Gastrocnemius medialis (tissue), 4 donors: ENCODE results near the gene SCGB1A1. TPM values are rescaled to one million over a fixed set of nuclear protein-coding genes. Genes with fewer than 3 reads are reported as not detected.

ENCODE experiments used
- ATAC-seq, 2 donors: fragments of 150-250 bp; one replicate each; pipeline ENCODE4 v1.9.1; 2016
- DNase-seq, 2 donors: peaks; one replicate each; pipeline ENCODE4 v3.0.0-alpha.2; 2019
- H3K27ac ChIP-seq, 4 donors: fragments of 200-600 bp; sonication (generic); 1 replicate in 1 of 4; 2 replicates in 3 of 4; pipeline ENCODE4 v1.5.1; 2016 to 2018; ENCODE audit warnings: mild to moderate bottlenecking in 2 of 4, moderate library complexity in 1 of 4
- H3K27me3 ChIP-seq, 3 donors: fragments of 200-600 bp; sonication (generic) in 2 of 3; 1 replicate in 1 of 3; 2 replicates in 2 of 3; pipeline versions ENCODE4 v1.5.1 to v1.6.0; 2016 to 2019; ENCODE audit warnings: mild to moderate bottlenecking in 1 of 3, moderate library complexity in 1 of 3
- H3K36me3 ChIP-seq, 2 donors: fragments of 200-600 bp; sonication (generic) in 1 of 2; one replicate each; pipeline ENCODE4 v1.5.1; 2017 to 2018
- H3K4me1 ChIP-seq, 2 donors: fragments of 200-600 bp; sonication (generic) in 1 of 2; one replicate each; pipeline ENCODE4 v1.5.1; 2016 to 2017; ENCODE audit warnings: mild to moderate bottlenecking in 2 of 2
- H3K4me3 ChIP-seq, 4 donors: fragments of 200-600 bp; sonication (generic) in 3 of 4; 1 replicate in 1 of 4; 2 replicates in 3 of 4; pipeline ENCODE4 v1.5.1; 2016 to 2019; ENCODE audit warnings: mild to moderate bottlenecking in 2 of 4
- H3K9me3 ChIP-seq, 3 donors: fragments of 200-600 bp; sonication (generic) in 2 of 3; 1 replicate in 1 of 3; 2 replicates in 2 of 3; pipeline ENCODE4 v1.5.1; 2016 to 2019
- CTCF ChIP-seq, 5 experiments: fragments of 450-650 bp in 3 of 5; fragments of 200-600 bp in 2 of 5; sonication (generic) in 2 of 5; IDR thresholded peaks in 4 of 5; conservative IDR thresholded peaks in 1 of 5; 1 replicate in 4 of 5; 2 replicates in 1 of 5; pipeline ENCODE4 v1.5.1; 2016 to 2019; ENCODE audit warnings: antibody characterized with exemption in 5 of 5, mild to moderate bottlenecking in 3 of 5, moderate library complexity in 3 of 5
- POLR2A ChIP-seq, 2 donors: fragments of 450-650 bp; IDR thresholded peaks; one replicate each; pipeline ENCODE4 v1.6.1; 2017; ENCODE audit warnings: antibody characterized with exemption in 2 of 2, mild to moderate bottlenecking in 2 of 2, moderate library complexity in 2 of 2
- in situ Hi-C, 4 donors: fragments of 200-750 bp; cut with MboI; loops; one replicate each; pipeline versions ENCODE4 v1.15.0 to v1.8.0; 2017; ENCODE audit warnings: low sequenced_read_pairs in 4 of 4
- intact Hi-C: fragments of 100-400 bp; cut with DNase I; formaldehyde crosslinking; loops from one replicate; pipeline ENCODE4 v1.15.1; 2023; ENCODE audit warnings: low total_unique reads
- total RNA-seq, 4 donors: library from RNA; depleted of rRNA; stranded (reverse); fragments of >200 nt; gene quantifications; one replicate each; pipeline versions ENCODE4 v1.1.0 to v1.2.3, GENCODE V29; 2016

Gene SCGB1A1
- total RNA-seq, 4 donors from 2014 or later, result not detected

DNA sequence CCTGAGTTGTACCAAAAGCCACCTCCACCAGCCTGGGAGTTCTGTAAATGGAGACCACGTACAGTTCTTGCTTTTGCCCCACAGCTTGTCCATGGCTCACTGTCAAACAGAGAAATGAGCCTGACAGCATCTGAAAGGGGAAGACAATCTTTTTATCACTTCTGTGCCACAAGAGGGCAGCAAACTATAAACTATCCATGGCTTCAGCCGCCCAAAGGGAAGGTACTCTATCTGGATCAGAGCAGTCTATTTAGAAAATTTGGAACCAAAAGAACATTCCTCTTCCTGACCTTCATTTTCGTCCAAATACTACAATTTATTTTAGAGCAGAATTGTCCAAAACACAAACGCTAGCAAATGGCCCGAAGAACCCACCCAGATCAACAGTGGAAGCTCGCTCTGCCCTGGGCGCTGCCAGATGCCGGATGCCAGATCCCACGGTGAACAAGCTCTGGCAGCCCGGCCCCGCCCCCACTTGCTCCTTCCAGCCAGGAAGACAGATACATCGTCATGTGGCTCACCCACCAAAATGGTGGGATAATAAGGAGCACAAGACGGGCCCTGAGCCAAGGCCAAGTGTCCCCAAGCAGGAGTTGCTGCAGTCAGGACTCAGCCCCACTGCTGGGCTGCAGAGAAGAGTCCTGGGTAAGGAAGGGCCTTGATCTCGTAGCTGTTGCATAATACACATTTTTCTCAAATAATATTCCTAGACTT lies 23.9 kb upstream of the SCGB1A1 start:
- in situ Hi-C loops, result loop anchor here (10.0 to 25.0 kb wide), 3 partner anchors 160 to 467 kb away; partner anchors contain the start of genes LRRN4CL (in 2 of the 4) and UBXN1 (in 2 of the 4)
- H3K36me3 ChIP-seq, result no peaks in the 10 kb centered on the region
- peaks cover 20 to 28% of the 10 kb centered on the region in 2 donors for H3K4me1 ChIP-seq
- DNase-seq (peak; percentile 55 to 61), ATAC-seq (peak; percentile 92 to 95)
- H3K9me3 ChIP-seq, result no peaks in the 10 kb centered on the region
- H3K4me3 ChIP-seq, result peak overlapping the region; percentile 34 to 50 (median 44)
- H3K27me3 ChIP-seq, result no peaks in the 10 kb centered on the region
- no peak for TF ChIP-seq POLR2A (IDR thresholded peaks at IDR 0.05)
- peak; percentile 43 to 73 (median 71) for TF ChIP-seq CTCF (IDR thresholded peaks at IDR 0.05 in 4 of 5, conservative IDR thresholded peaks at IDR 0.05 in 1 of 5)
- intact Hi-C loops, result loop anchor here (1.0 to 5.0 kb wide), 5 partner anchors 148 to 468 kb away; partner anchors contain the start of gene MTA2
- peak overlapping the region; percentile 32 to 67 (median 48) for H3K27ac ChIP-seq

- in situ Hi-C loops, result loop anchor here (10.0 to 25.0 kb wide), 3 partner anchors 159 to 466 kb away; partner anchors contain the start of genes LRRN4CL (in 2 of the 4) and UBXN1 (in 2 of the 4)
- H3K9me3 ChIP-seq, result no peaks in the 10 kb centered on the region
- intact Hi-C loops, result loop anchor here (1.0 to 5.0 kb wide), 5 partner anchors 147 to 467 kb away; partner anchors contain the start of gene MTA2
- H3K4me1 ChIP-seq, result peaks cover 30 to 37% of the 10 kb centered on the region in 2 donors
- H3K4me3 ChIP-seq, result no peak overlapping the region
- DNase-seq (no peak), ATAC-seq (no peak)
- H3K36me3 ChIP-seq, result no peaks in the 10 kb centered on the region
- no peak overlapping the region for H3K27ac ChIP-seq
- TF ChIP-seq POLR2A (IDR thresholded peaks at IDR 0.05), result no peak
- no peaks in the 10 kb centered on the region for H3K27me3 ChIP-seq
These were observed 22.8 kb upstream of the SCGB1A1 start for GRCh38 chr11:62395885-62396551.

DNA sequence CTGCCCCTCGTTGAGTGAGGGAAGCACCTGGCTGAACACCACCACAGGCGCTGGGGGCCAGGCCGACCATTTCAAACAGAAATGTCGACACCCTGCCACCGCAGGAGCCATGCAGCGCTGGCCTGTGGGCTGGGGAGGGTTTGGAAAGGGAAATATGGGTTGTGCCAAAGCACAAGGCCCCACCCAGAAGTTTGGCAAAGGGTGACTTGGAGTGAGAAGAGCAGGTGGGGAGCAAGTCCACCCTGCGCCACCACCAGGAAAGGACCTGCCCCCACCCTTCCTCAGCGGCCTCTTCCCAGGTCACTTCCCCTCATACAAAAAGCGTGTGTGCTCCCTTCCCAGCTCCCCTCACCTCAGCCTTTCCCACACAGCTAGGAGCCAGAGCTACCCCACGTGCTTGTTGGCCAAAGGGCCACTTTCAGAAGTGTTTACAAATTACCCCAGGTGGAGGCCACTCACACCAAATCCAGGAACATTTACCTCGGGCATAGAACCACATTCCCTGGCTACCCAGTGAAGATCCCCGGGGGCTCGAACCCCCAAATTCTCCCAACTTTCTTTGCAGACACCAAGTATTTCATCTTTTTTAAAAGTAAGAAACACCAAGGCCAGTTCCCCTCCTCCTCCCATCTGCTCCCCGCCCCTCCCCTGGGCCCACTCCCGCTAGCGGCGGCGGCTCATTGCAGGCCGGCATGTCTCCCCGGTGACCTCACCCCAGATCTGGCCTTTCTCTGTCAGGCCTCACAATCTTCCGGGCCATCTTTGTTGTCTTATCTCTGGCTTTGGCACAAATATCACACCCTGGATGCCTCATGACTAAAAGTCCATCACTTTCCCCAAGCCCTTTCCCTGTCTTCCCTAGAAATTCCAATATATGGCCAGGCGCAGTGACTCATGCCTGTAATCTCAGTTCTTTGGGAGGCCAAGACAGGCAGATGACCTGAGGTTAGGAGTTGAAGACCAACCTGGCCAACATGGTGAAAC lies 20.5 kb upstream of the SCGB1A1 start:
- in situ Hi-C loops (loop anchor here (10.0 to 25.0 kb wide), 3 partner anchors 156 to 464 kb away; partner anchors contain the start of genes LRRN4CL (in 2 of the 4) and UBXN1 (in 2 of the 4)), intact Hi-C loops (loop anchor here (2.0 to 5.0 kb wide), 2 partner anchors 20 to 204 kb away; partner anchors contain the start of genes MTA2 and SCGB1A1)
- no peak overlapping the region for H3K4me3 ChIP-seq
- H3K36me3 ChIP-seq, result no peaks in the 10 kb centered on the region
- H3K9me3 ChIP-seq, result no peaks in the 10 kb centered on the region
- H3K27ac ChIP-seq, result peak overlapping the region; percentile 32 to 61 (median 51)
- DNase-seq (peak in 1 of 2 donors; percentile 31), ATAC-seq (peak in 1 of 2 donors; percentile 9)
- TF ChIP-seq CTCF (IDR thresholded peaks at IDR 0.05 in 4 of 5, conservative IDR thresholded peaks at IDR 0.05 in 1 of 5) (no peak), POLR2A (IDR thresholded peaks at IDR 0.05) (no peak)
- no peaks in the 10 kb centered on the region for H3K27me3 ChIP-seq
- H3K4me1 ChIP-seq, result peaks cover 45 to 49% of the 10 kb centered on the region in 2 donors

- no peak for DNase-seq
- TF ChIP-seq CTCF (IDR thresholded peaks at IDR 0.05 in 4 of 5, conservative IDR thresholded peaks at IDR 0.05 in 1 of 5) (no peak), POLR2A (IDR thresholded peaks at IDR 0.05) (no peak)
- H3K27ac ChIP-seq, result peak overlapping the region; percentile 34 to 57 (median 51)
- peaks cover 45 to 49% of the 10 kb centered on the region in 2 donors for H3K4me1 ChIP-seq
- no peak for ATAC-seq
- in situ Hi-C loops, result loop anchor here (10.0 to 25.0 kb wide), 3 partner anchors 155 to 463 kb away; partner anchors contain the start of genes LRRN4CL (in 2 of the 4) and UBXN1 (in 2 of the 4)
- H3K9me3 ChIP-seq, result no peaks in the 10 kb centered on the region
- no peaks in the 10 kb centered on the region for H3K36me3 ChIP-seq
- intact Hi-C loops, result loop anchor here (2.0 to 5.0 kb wide), 2 partner anchors 19 to 203 kb away; partner anchors contain the start of genes MTA2 and SCGB1A1
- no peak overlapping the region for H3K4me3 ChIP-seq
- H3K27me3 ChIP-seq, result no peaks in the 10 kb centered on the region
These were observed 19.5 kb upstream of the SCGB1A1 start for GRCh38 chr11:62399172-62399877.
